ENCODE measurements around the gene ARHGAP21. TPM values are rescaled to one million over a fixed set of nuclear protein-coding genes. Genes with fewer than 3 reads are reported as not detected.

The ARHGAP21 gene

DNA sequence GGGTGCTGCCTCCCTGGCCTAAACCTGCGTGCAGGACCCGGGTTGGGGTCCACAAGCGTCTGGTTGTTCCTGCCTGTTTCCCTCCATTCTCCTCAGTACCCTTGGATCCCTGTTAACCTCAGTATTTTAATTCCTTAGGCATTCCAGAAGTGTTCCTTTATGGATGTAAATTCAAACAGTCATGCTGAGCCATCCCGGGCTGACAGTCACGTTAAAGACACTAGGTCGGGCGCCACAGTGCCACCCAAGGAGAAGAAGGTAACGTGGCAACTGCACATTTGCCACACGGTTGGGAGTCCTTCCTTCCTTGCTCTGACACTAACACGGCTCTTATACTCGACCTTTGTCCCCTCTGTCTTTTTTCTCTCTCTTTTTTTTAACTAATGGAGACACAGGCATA, 187.1 kb downstream of the ARHGAP21 start:
- Histone ChIP-seq H3K79me1 (ENCODE audit: low read length) (no peaks in the 10 kb centered on the region), H3K27me3 (ENCODE audit: insufficient read depth, low read length, poor library complexity) (no peaks in the 10 kb centered on the region), H3K27ac (ENCODE audit: low read depth, low read length) (no peak overlapping the region), H3K9ac (ENCODE audit: low read length) (no peak overlapping the region), H3K23ac (ENCODE audit: low read length) (no peak overlapping the region), H3K4me1 (ENCODE audit: control insufficient read depth, low read depth, low read length) (no peaks in the 10 kb centered on the region), H3K4ac (ENCODE audit: low read depth, low read length) (no peak overlapping the region), H4K8ac (ENCODE audit: low read depth, low read length) (no peak overlapping the region), H3K4me3 (ENCODE audit: low read length) (no peak overlapping the region), H3K36me3 (ENCODE audit: control insufficient read depth, insufficient read depth, low read length) (no peaks in the 10 kb centered on the region), H2BK15ac (replicated peaks; ENCODE audit: low read depth) (no peak overlapping the region), H2AK5ac (ENCODE audit: low read length) (no peak overlapping the region), H3K56ac (ENCODE audit: low read length) (no peak overlapping the region), H4K5ac (ENCODE audit: low read length) (no peak overlapping the region), H3K79me2 (ENCODE audit: control insufficient read depth, insufficient read depth, low read length) (no peaks in the 10 kb centered on the region), H2BK5ac (ENCODE audit: low read length) (no peak overlapping the region), H3K4me2 (ENCODE audit: low read length) (no peak overlapping the region), H2BK120ac (ENCODE audit: low read depth, low read length) (no peak overlapping the region), H3K18ac (ENCODE audit: low read length) (no peak overlapping the region)
- no peak for DNase-seq
- no CpG with 5 or more reads among the region's 11 CpGs for WGBS (ENCODE audit: extremely low coverage, insufficient coverage, low lambda C conversion rate)

DNA sequence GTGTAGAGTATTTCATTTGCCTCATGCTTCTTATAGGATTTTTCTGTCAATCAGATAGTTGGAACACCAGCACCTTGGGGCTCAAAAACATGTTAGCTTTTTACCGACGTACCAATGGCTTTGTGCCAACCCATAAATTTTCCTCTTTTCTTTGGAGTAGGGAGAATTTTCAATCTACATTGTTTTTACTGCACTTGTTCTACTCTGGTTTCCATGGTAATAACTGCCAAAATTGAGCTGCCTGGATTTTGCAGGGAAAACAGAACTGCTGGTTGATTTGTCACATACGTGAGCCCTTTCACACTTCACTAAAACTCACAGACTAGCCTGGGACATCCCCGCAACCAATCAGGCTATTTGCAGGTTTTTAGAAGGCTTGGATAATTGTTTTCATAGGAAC, 189.7 kb downstream of the ARHGAP21 start:
- H3K9ac ChIP-seq (ENCODE audit: low read length): no peak overlapping the region
- H2BK120ac ChIP-seq (ENCODE audit: low read depth, low read length): no peak overlapping the region
- H3K27ac ChIP-seq (ENCODE audit: low read depth, low read length): no peak overlapping the region
- no peak overlapping the region for H3K18ac ChIP-seq (ENCODE audit: low read length)
- no peak overlapping the region for H3K4ac ChIP-seq (ENCODE audit: low read depth, low read length)
- no peaks in the 10 kb centered on the region for H3K27me3 ChIP-seq (ENCODE audit: insufficient read depth, low read length, poor library complexity)
- H2BK5ac ChIP-seq (ENCODE audit: low read length): no peak overlapping the region
- H3K4me1 ChIP-seq (ENCODE audit: control insufficient read depth, low read depth, low read length): no peaks in the 10 kb centered on the region
- no CpG with 5 or more reads among the region's 4 CpGs for WGBS (ENCODE audit: extremely low coverage, insufficient coverage, low lambda C conversion rate)
- H3K79me2 ChIP-seq (ENCODE audit: control insufficient read depth, insufficient read depth, low read length): no peaks in the 10 kb centered on the region
- H3K4me2 ChIP-seq (ENCODE audit: low read length): no peak overlapping the region
- no peaks in the 10 kb centered on the region for H3K36me3 ChIP-seq (ENCODE audit: control insufficient read depth, insufficient read depth, low read length)
- no peak for DNase-seq
- no peak overlapping the region for H4K8ac ChIP-seq (ENCODE audit: low read depth, low read length)
- no peaks in the 10 kb centered on the region for H3K79me1 ChIP-seq (ENCODE audit: low read length)
- no peak overlapping the region for H4K5ac ChIP-seq (ENCODE audit: low read length)
- no peak overlapping the region for H3K56ac ChIP-seq (ENCODE audit: low read length)
- no peak overlapping the region for H3K23ac ChIP-seq (ENCODE audit: low read length)
- H3K4me3 ChIP-seq (ENCODE audit: low read length): no peak overlapping the region
- H2BK15ac ChIP-seq (replicated peaks; ENCODE audit: low read depth): no peak overlapping the region
- no peak overlapping the region for H2AK5ac ChIP-seq (ENCODE audit: low read length)

Small RNA genes lying within 50 kb of the gene (small RNA-seq; reads per million reads assigned to genes)
- gene RNA5SP305 (ENCODE audit: insufficient read depth): not detected

Measured in mesendoderm (in vitro differentiated cells).